Measurements from ENCODE around the gene MFRP. TPM values are rescaled to one million over a fixed set of nuclear protein-coding genes. Genes with fewer than 3 reads are reported as not detected.

Gene MFRP
- total RNA-seq (not detected), polyA plus RNA-seq (under 1 TPM in 1 of 2 donors, not detected in 1; 0.04 TPM)
- long read RNA-seq, donor 1, partial matches to known transcripts, result 1 of 1 reads
- long read RNA-seq, donor 1, other reads (novel, unspliced or antisense), result 0 of 1 reads
- long read RNA-seq, donor 2, result 0 reads
- long read RNA-seq, donor 3, result 0 reads

- H3K4me3 ChIP-seq, result no peak within 1 kb of the TSS
- H3K9me3 ChIP-seq, result no peaks in the 10 kb centered on the region
- H3K4me1 ChIP-seq, result peaks cover 0 to 17% (median 3%) of the 10 kb centered on the region in 12 donors
- WGBS, 4 donors, result 60 to 87% (median 67%) methylated on average over 6 of the region's 6 CpGs
- ATAC-seq (no peak), DNase-seq (no peak)
- no peak for TF ChIP-seq CTCF (IDR thresholded peaks at IDR 0.05)
- no peak for TF ChIP-seq POLR2A (IDR thresholded peaks at IDR 0.05)
- intact Hi-C loops (cut with DNase I), result no loop called here
- H3K27ac ChIP-seq, result peak within 1 kb of the TSS in 2 of 12 donors; percentile 13 to 31
- H3K27me3 ChIP-seq, result peaks cover 0 to 8% (median 0%) of the 10 kb centered on the region in 9 donors
- H3K36me3 ChIP-seq, result no peaks in the 10 kb centered on the region
These were observed at the start of gene MFRP for GRCh38 chr11:119346605-119347004. Gene MFRP (minus strand): TSS chr11:119346705. CDS start chr11:119346513, 192 bp downstream.

- Histone ChIP-seq H3K27me3 (no peaks in the 10 kb centered on the region), H3K27ac (no peak overlapping the region), H3K36me3 (no peaks in the 10 kb centered on the region), H3K9me3 (no peaks in the 10 kb centered on the region), H3K4me1 (no peaks in the 10 kb centered on the region), H3K4me3 (no peak overlapping the region)
- intact Hi-C loops (cut with DNase I), result no loop called here
- ATAC-seq (no peak), DNase-seq (no peak)
- WGBS, 4 donors, result 89 to 90% (median 89%) methylated on average over 7 of the region's 7 CpGs
- no peak for TF ChIP-seq CTCF (IDR thresholded peaks at IDR 0.05)
These were observed 44.8 kb upstream of the MFRP start for GRCh38 chr11:119391275-119391674.

- DNase-seq (no peak), ATAC-seq (no peak)
- Histone ChIP-seq H3K4me1 (no peaks in the 10 kb centered on the region), H3K27me3 (no peaks in the 10 kb centered on the region), H3K36me3 (no peaks in the 10 kb centered on the region), H3K4me3 (no peak overlapping the region), H3K9me3 (no peaks in the 10 kb centered on the region), H3K27ac (no peak overlapping the region)
- intact Hi-C loops (cut with DNase I), result loop anchor here in 4 of 10 donors (5.0 to 10.0 kb wide), 2 partner anchors 83 to 85 kb away; no protein-coding TSS in a partner anchor
- TF ChIP-seq POLR2A (IDR thresholded peaks at IDR 0.05) (no peak), CTCF (IDR thresholded peaks at IDR 0.05) (peak in 3 of 12 donors; percentile 21 to 33 (median 23))
- WGBS, 4 donors, result 72 to 81% (median 74%) methylated on average over 5 of the region's 5 CpGs
These were observed 43.2 kb upstream of the MFRP start for GRCh38 chr11:119389611-119390254.

- 86 to 92% (median 90%) methylated on average over 7 of the region's 7 CpGs for WGBS, 4 donors
- intact Hi-C loops (cut with DNase I), result loop anchor here in 4 of 10 donors (5.0 to 10.0 kb wide), 2 partner anchors 84 to 87 kb away; no protein-coding TSS in a partner anchor
- ATAC-seq (no peak), DNase-seq (no peak)
- no peaks in the 10 kb centered on the region for H3K4me1 ChIP-seq
- no peaks in the 10 kb centered on the region for H3K9me3 ChIP-seq
- no peak overlapping the region for H3K4me3 ChIP-seq
- no peak overlapping the region for H3K27ac ChIP-seq
- no peaks in the 10 kb centered on the region for H3K36me3 ChIP-seq
- no peak for TF ChIP-seq POLR2A (IDR thresholded peaks at IDR 0.05)
- no peak for TF ChIP-seq CTCF (IDR thresholded peaks at IDR 0.05)
- no peaks in the 10 kb centered on the region for H3K27me3 ChIP-seq
These were observed 41.6 kb upstream of the MFRP start for GRCh38 chr11:119388103-119388502.
